Type B pancreatic cell (in vitro differentiated cells): Measurements from ENCODE around the gene PRRC2C. TPM values are rescaled to one million over a fixed set of nuclear protein-coding genes. Genes with fewer than 3 reads are reported as not detected.

Experiments used
- DNase-seq: peaks from one replicate; pipeline ENCODE4 v3.0.0; 2021; ENCODE audit warnings: mixed read lengths; ENCODE audit not compliant: unreplicated experiment; ENCODE audit errors: extremely low spot score
- H3K27ac Mint-ChIP-seq: 2 replicates; pipeline ENCODE4 v1.8.0; 2021; ENCODE audit warnings: mild to moderate bottlenecking, mixed read lengths
- H3K27me3 Mint-ChIP-seq: 2 replicates; pipeline ENCODE4 v1.8.0; 2021; ENCODE audit warnings: mixed read lengths
- H3K36me3 Mint-ChIP-seq: 2 replicates; pipeline ENCODE4 v1.8.0; 2021; ENCODE audit warnings: mixed read lengths
- H3K4me1 Mint-ChIP-seq: one replicate; pipeline ENCODE4 v1.8.0; 2021; ENCODE audit warnings: mixed read lengths; ENCODE audit not compliant: unreplicated experiment
- H3K4me3 Mint-ChIP-seq: 2 replicates; pipeline ENCODE4 v1.8.0; 2021; ENCODE audit warnings: mild to moderate bottlenecking, mixed read lengths
- H3K9me3 Mint-ChIP-seq: 2 replicates; pipeline ENCODE4 v1.8.0; 2021; ENCODE audit warnings: mixed read lengths
- CTCF ChIP-seq: fragments of 200-600 bp; sonication (generic); conservative IDR thresholded peaks from 2 replicates; pipeline ENCODE4 v1.5.0; 2021; ENCODE audit warnings: antibody characterized with exemption, mild to moderate bottlenecking
- total RNA-seq: library from RNA; stranded (reverse); gene quantifications from 2 replicates; pipeline ENCODE4 v1.2.1, GENCODE V29; 2021; ENCODE audit warnings: low replicate concordance

The PRRC2C gene
- total RNA-seq, 1 donor from 2014 or later = 172 TPM

DNA sequence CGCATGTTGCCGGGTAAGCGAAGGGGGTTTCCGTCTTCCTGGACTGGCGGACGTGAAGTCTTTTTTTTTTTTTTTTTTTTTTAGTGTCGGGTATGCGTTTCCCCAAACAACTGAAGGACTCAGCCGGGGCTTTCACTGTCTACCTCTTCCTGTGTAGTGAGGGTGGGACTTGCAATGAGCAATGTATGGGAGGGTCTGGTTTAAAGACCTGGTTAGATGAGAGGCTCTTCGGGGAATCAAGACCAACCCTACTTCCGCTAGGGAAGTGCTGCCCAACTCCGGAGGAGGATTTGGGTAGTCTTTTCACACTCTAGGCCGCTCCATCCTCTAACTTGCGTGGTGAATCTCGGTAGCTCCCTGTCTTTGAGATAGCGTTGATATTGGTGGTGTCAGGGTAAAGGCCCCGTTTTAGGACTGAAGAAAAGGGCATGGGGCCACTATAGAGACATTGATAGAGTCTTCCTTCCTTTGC is 754 bp downstream of the PRRC2C start:
- no peak for TF ChIP-seq CTCF

GRCh38 chr1:171487038-171487437 is 1.7 kb downstream of the PRRC2C start:
- peak overlapping the region; percentile 96 for H3K27ac Mint-ChIP-seq
- no peak for TF ChIP-seq CTCF
- no peaks in the 10 kb centered on the region for H3K9me3 Mint-ChIP-seq
- peaks cover 42% of the 10 kb centered on the region for H3K4me1 Mint-ChIP-seq
- peaks cover 7% of the 10 kb centered on the region for H3K36me3 Mint-ChIP-seq
- peak overlapping the region; percentile 94 for H3K4me3 Mint-ChIP-seq
- no peaks in the 10 kb centered on the region for H3K27me3 Mint-ChIP-seq
- no peak for DNase-seq

More for the DNA sequence above, 754 bp downstream of the PRRC2C start:
- H3K4me1 Mint-ChIP-seq = peaks cover 42% of the 10 kb centered on the region
- no peaks in the 10 kb centered on the region for H3K27me3 Mint-ChIP-seq
- peak overlapping the region; percentile 94 for H3K4me3 Mint-ChIP-seq
- peaks cover 3% of the 10 kb centered on the region for H3K36me3 Mint-ChIP-seq
- peak overlapping the region; percentile 96 for H3K27ac Mint-ChIP-seq
- no peak for DNase-seq
- H3K9me3 Mint-ChIP-seq = no peaks in the 10 kb centered on the region

DNA sequence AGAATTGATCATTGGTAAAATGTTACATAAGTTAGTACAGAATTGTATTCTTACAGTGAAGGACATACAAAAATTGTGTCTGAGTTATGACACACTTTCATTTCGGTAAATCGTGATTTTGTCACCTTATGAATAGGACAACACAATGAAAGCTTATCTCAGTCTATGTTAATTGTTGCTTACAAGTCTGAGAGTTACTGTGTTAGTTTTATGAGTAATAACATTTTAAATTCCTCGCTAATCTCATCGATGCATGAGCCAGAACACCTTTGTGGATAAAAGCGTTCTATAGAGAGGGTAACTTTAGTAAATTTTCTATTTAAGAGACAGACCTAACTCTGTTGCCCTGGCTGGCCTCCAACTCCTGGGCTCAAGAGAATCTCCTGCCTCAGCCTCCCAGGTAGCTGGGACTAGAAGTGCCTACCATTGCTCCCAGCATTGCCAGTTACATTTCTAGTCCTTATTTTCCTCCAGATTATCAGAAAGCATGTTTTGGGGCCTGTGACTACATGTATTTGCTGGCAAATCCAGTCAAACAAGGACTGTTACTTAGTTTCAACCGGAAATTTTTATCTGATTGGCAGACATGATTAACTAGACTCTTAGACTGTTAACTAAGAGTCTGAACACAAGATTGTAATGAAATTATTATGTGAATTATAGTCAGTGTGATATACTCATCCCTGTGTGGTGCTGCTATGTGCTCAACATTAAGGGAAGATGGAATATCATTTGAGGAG is 3.0 kb downstream of the PRRC2C start:
- Mint-ChIP-seq H3K27ac (peak overlapping the region; percentile 84), H3K4me1 (peaks cover 42% of the 10 kb centered on the region)
- no peak for TF ChIP-seq CTCF

DNA sequence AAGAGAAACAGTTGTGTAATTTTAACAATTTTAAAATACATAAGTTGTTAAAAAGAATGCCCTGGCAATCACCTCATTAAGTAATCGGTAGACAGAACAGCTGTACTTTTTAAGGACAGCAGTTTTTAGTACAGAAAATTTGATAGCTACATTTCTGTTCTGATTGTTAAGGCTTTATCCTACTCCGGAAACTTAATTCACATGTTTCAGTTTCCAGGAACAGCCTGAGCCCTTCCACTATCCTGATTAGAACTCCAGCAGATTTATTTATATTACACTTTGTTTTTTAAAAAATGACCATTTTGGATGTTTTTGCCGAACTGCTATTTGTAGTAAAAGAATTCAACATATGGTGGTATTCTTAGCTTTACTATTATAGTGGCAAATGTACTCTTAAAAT is 8.7 kb downstream of the PRRC2C start:
- no peak for TF ChIP-seq CTCF
- peaks cover 30% of the 10 kb centered on the region for H3K4me1 Mint-ChIP-seq
- H3K27ac Mint-ChIP-seq = no peak overlapping the region
- H3K4me3 Mint-ChIP-seq = no peak overlapping the region
- DNase-seq = no peak
- H3K36me3 Mint-ChIP-seq = peaks cover 11% of the 10 kb centered on the region
- no peaks in the 10 kb centered on the region for H3K27me3 Mint-ChIP-seq
- H3K9me3 Mint-ChIP-seq = no peaks in the 10 kb centered on the region

More for the DNA sequence above, 3.0 kb downstream of the PRRC2C start:
- H3K4me3 Mint-ChIP-seq = peak overlapping the region; percentile 94
- no peaks in the 10 kb centered on the region for H3K9me3 Mint-ChIP-seq
- no peak for DNase-seq
- peaks cover 11% of the 10 kb centered on the region for H3K36me3 Mint-ChIP-seq
- H3K27me3 Mint-ChIP-seq = no peaks in the 10 kb centered on the region

- Mint-ChIP-seq H3K9me3 (no peaks in the 10 kb centered on the region), H3K27me3 (no peaks in the 10 kb centered on the region), H3K27ac (no peak overlapping the region), H3K4me3 (no peak overlapping the region), H3K4me1 (peaks cover 28% of the 10 kb centered on the region), H3K36me3 (peaks cover 8% of the 10 kb centered on the region)
- TF ChIP-seq CTCF = no peak
- no peak for DNase-seq
Measured at GRCh38 chr1:171495444-171495843, 10.1 kb downstream of the PRRC2C start.
